K562 (cell line): ENCODE measurements around the gene ANK3. TPM values are rescaled to one million over a fixed set of nuclear protein-coding genes. Genes with fewer than 3 reads are reported as not detected.

Source experiments
- ATAC-seq: fragments of 200-7000 bp; cut with Tn5 transposase; 3 replicates; pipeline ENCODE4 v1.9.1; 2020; ENCODE audit warnings: moderate library complexity
- BruUV-seq: library from RNA; stranded (reverse); fragments of 400-500 nt; replicated peaks from 2 replicates; lab custom pipeline; 2021; lab: Mats Ljungman, UMichigan
- CTCF ChIA-PET: fragments of 300-600 bp; formaldehyde crosslinking; extraction: SDS; loops from one replicate; lab custom pipeline; 2021; ENCODE audit warnings: low intra/inter-chr PET ratio; lab: Yijun Ruan, JAX
- POLR2A ChIA-PET: fragments of 300-600, 350-650 bp; sonication (Branson Sonifier 250); formaldehyde crosslinking; extraction: SDS; loops from one replicate; lab custom pipeline; 2021; ENCODE audit warnings: antibody characterized with exemption, inconsistent platforms; lab: Yijun Ruan, JAX
- DNase-seq, 4 experiments: peaks; one replicate each; pipeline versions ENCODE4 v3.0.0 to v3.0.0-alpha.2; 2011 to 2018; ENCODE audit warnings: low spot score in 3 of 4, mixed read lengths in 3 of 4; ENCODE audit errors: extremely low read depth in 1 of 4
- FAIRE-seq: peaks from 2 replicates; lab custom pipeline; 2011; peaks lifted over from hg19 to GRCh38; lab: Jason Lieb, UNC
- H2AFZ ChIP-seq: 2 replicates; pipeline ENCODE4 v1.6.0; 2011; ENCODE audit warnings: low read depth, low read length, control low read depth, inconsistent platforms
- H3K27ac ChIP-seq: fragments of 200-600 bp; 3 replicates; pipeline ENCODE4 v1.8.0; 2011; ENCODE audit warnings: low read depth, mild to moderate bottlenecking, control low read depth, inconsistent platforms, low read length, moderate library complexity, mixed read lengths; ENCODE audit errors: extremely low read depth
- H3K27me3 ChIP-seq, 2 experiments: fragments of 300-600 bp in 1 of 2; 2 replicates in 1 of 2; 3 replicates in 1 of 2; pipeline versions ENCODE4 v1.6.0 to v1.8.0; 2011; ENCODE audit warnings: inconsistent platforms in 2 of 2, low read length in 2 of 2, mild to moderate bottlenecking in 1 of 2, mixed read lengths in 1 of 2, moderate library complexity in 1 of 2; ENCODE audit not compliant: control insufficient read depth in 2 of 2, insufficient read depth in 2 of 2
- H3K36me3 ChIP-seq: fragments of 300-600 bp; 3 replicates; pipeline ENCODE4 v1.8.0; 2011; ENCODE audit warnings: mild to moderate bottlenecking, low read length, inconsistent platforms; ENCODE audit not compliant: control insufficient read depth, insufficient read depth
- H3K4me1 ChIP-seq, 2 experiments: fragments of 200-600 bp in 1 of 2; replicated peaks in 1 of 2; 2 replicates in 1 of 2; 3 replicates in 1 of 2; pipeline versions ENCODE4 v1.5.1 to v1.8.0; 2011; ENCODE audit warnings: inconsistent platforms in 2 of 2, low read length in 2 of 2, mild to moderate bottlenecking in 1 of 2, mixed read lengths in 1 of 2, moderate library complexity in 1 of 2; ENCODE audit not compliant: control insufficient read depth in 2 of 2, insufficient read depth in 2 of 2
- H3K4me2 ChIP-seq: 2 replicates; pipeline ENCODE4 v1.6.1; 2011; ENCODE audit warnings: low read length, control low read depth, inconsistent platforms, mixed read lengths; ENCODE audit not compliant: insufficient read depth
- H3K4me3 ChIP-seq: fragments of 200-600 bp; sonication (generic), shearing (Covaris generic); 2 replicates; pipeline ENCODE4 v1.5.1; 2016; ENCODE audit warnings: control low read depth, inconsistent platforms
- H3K79me2 ChIP-seq: fragments of 200-600 bp; 3 replicates; pipeline ENCODE4 v1.8.0; 2011; ENCODE audit warnings: low read length, inconsistent platforms; ENCODE audit not compliant: control insufficient read depth, insufficient read depth
- H3K9ac ChIP-seq, 2 experiments: 2 replicates each; pipeline versions ENCODE4 v1.6.0 to v1.6.1; 2011; ENCODE audit warnings: low read depth in 2 of 2, low read length in 2 of 2, control low read depth in 1 of 2, inconsistent platforms in 1 of 2, mild to moderate bottlenecking in 1 of 2, mixed read lengths in 1 of 2; ENCODE audit not compliant: insufficient read depth in 1 of 2
- H3K9me1 ChIP-seq: one replicate; pipeline ENCODE4 v1.6.0; 2011; ENCODE audit warnings: inconsistent platforms, mild to moderate bottlenecking, low read length, moderate library complexity; ENCODE audit not compliant: control insufficient read depth, insufficient read depth
- H3K9me3 ChIP-seq: replicated peaks from 2 replicates; pipeline ENCODE4 v1.5.1; 2011; ENCODE audit warnings: low read depth, low read length, inconsistent platforms; ENCODE audit not compliant: control insufficient read depth, insufficient read depth
- H4K20me1 ChIP-seq: replicated peaks from 2 replicates; pipeline ENCODE4 v1.6.1; 2011; ENCODE audit warnings: low read length, inconsistent platforms, mixed read lengths; ENCODE audit not compliant: control insufficient read depth, insufficient read depth
- CBFA2T3 ChIP-seq: fragments of 450-650 bp; IDR thresholded peaks from 2 replicates; pipeline ENCODE4 v1.6.1; 2017
- ELK1 ChIP-seq: sonication (generic); formaldehyde crosslinking; IDR thresholded peaks from 2 replicates; pipeline ENCODE4 v1.8.1; 2022; ENCODE audit warnings: missing genetic modification reagents
- HOXB6 ChIP-seq: fragments of 250-450 bp; sonication (Bioruptor Pico); IDR thresholded peaks from 2 replicates; pipeline ENCODE4 v1.5.1; 2022; ENCODE audit warnings: mild to moderate bottlenecking, borderline replicate concordance
- IFI16 ChIP-seq: fragments of 250-450 bp; sonication (Bioruptor Pico); IDR thresholded peaks from 2 replicates; pipeline ENCODE4 v2.1.2; 2022; ENCODE audit warnings: mild to moderate bottlenecking, inconsistent platforms
- RHOXF2B ChIP-seq: fragments of 250-450 bp; sonication (Bioruptor Pico); conservative IDR thresholded peaks from 2 replicates; pipeline ENCODE4 v1.5.1; 2021
- ZNF79 ChIP-seq: fragments of 250-450 bp; sonication (Bioruptor Pico); IDR thresholded peaks from 2 replicates; pipeline ENCODE4 v1.4.0; 2020; ENCODE audit warnings: low read depth, mild to moderate bottlenecking, moderate library complexity
- WGBS: fragments of 100-300 bp; shearing (Covaris generic); methylation state at CpG from one replicate; pipeline ENCODE4 v1.1.6; 2016; ENCODE audit warnings: low coverage, mixed read lengths; ENCODE audit not compliant: insufficient coverage; ENCODE audit errors: missing lambda C conversion rate; 5-methylcytosine and 5-hydroxymethylcytosine counted together
- in situ Hi-C: fragments of 300-500 bp; cut with MboI; formaldehyde crosslinking; loops from 4 replicates; pipeline ENCODE4 v1.15.0; 2018; ENCODE audit warnings: inconsistent platforms, mixed read lengths
- intact Hi-C: fragments of 100-400 bp; cut with micrococcal nuclease; formaldehyde crosslinking; loops from 2 replicates; pipeline ENCODE4 v1.14.2; 2022
- polyA plus RNA-seq, 8 experiments: library from polyadenylated mRNA; depleted of rRNA in 4 of 8; stranded (reverse) in 5 of 8; unstranded in 3 of 8; fragments of >200 nt; fragmentation: Nextera tagmentation in 2 of 8; fragmentation: Illumina TruSeq in 1 of 8; extraction: Ambion mirVana in 2 of 8; extraction: Trizol in 1 of 8; gene quantifications; 2 replicates each; pipeline versions ENCODE4 v1.2.1 to v1.2.3, GENCODE V29; 2011 to 2014; ENCODE audit warnings: inconsistent platforms in 1 of 8, missing spikeins in 1 of 8
- total RNA-seq, 7 experiments: library from RNA; depleted of rRNA in 6 of 7; stranded (reverse); fragments of >200 nt in 6 of 7; fragmentation: Illumina TruSeq in 2 of 7; extraction: Trizol in 2 of 7; gene quantifications; 2 replicates each; pipeline versions ENCODE4 v1.2.1 to v1.2.3, GENCODE V29; 2011 to 2021; ENCODE audit warnings: low replicate concordance in 1 of 7

Gene ANK3
- total and polyA plus RNA-seq, 9 of the 15 experiments (the other 6 are each of a cell fraction or from before 2014, with no cell fraction given), result 10.0 to 32.3 (median 17.9) TPM

- no peak overlapping the region for H3K9ac ChIP-seq
- H3K79me2 ChIP-seq, result no peaks in the 10 kb centered on the region
- no peaks in the 10 kb centered on the region for H4K20me1 ChIP-seq
- FAIRE-seq (no peak), DNase-seq (no peak), ATAC-seq (no peak)
- WGBS, result 2% methylated on average over 5 of the region's 5 CpGs
- no peak overlapping the region for H3K27ac ChIP-seq
- ChIA-PET CTCF (no interaction called here), POLR2A (interaction anchor here (0.9 kb wide), 1 partner anchor 27 kb away, joined by 4 read pairs; no protein-coding TSS in a partner anchor)
- BruUV-seq, result no TSS peak
- no peak overlapping the region for H2AFZ ChIP-seq
- intact Hi-C loops, result no loop called here
- H3K36me3 ChIP-seq, result no peaks in the 10 kb centered on the region
- H3K9me1 ChIP-seq, result no peaks in the 10 kb centered on the region
- peaks cover 0 to 5% of the 10 kb centered on the region in 2 experiments; a peak in 3 of 5 replicates for H3K27me3 ChIP-seq
- in situ Hi-C loops, result no loop called here
- H3K4me1 ChIP-seq, result no peaks in the 10 kb centered on the region
- no peak overlapping the region for H3K4me2 ChIP-seq
- H3K9me3 ChIP-seq, result no peaks in the 10 kb centered on the region
- TF ChIP-seq HOXB6 (CRISPR knock-in tag) (no peak), RHOXF2B (CRISPR knock-in tag) (no peak)
- no peak overlapping the region for H3K4me3 ChIP-seq
Observed at GRCh38 chr10:60384708-60385398, 4.8 kb downstream of the ANK3 start.

GRCh38 chr10:60384011-60384410 is 5.7 kb downstream of the ANK3 start:
- FAIRE-seq (no peak), DNase-seq (no peak), ATAC-seq (no peak)
- no peak overlapping the region for H3K9ac ChIP-seq
- H4K20me1 ChIP-seq, result no peaks in the 10 kb centered on the region
- BruUV-seq, result no TSS peak
- no peak overlapping the region for H3K4me3 ChIP-seq
- H3K27me3 ChIP-seq, result peaks cover 0 to 3% of the 10 kb centered on the region in 2 experiments; a peak in 2 of 5 replicates
- in situ Hi-C loops (no loop called here), intact Hi-C loops (no loop called here)
- ChIA-PET POLR2A (interaction anchor here (0.9 kb wide), 1 partner anchor 26 kb away, joined by 4 read pairs; no protein-coding TSS in a partner anchor), CTCF (no interaction called here)
- H3K9me3 ChIP-seq, result no peaks in the 10 kb centered on the region
- no peaks in the 10 kb centered on the region for H3K79me2 ChIP-seq
- no peaks in the 10 kb centered on the region for H3K9me1 ChIP-seq
- no peak overlapping the region for H3K4me2 ChIP-seq
- H3K4me1 ChIP-seq, result no peaks in the 10 kb centered on the region
- H3K27ac ChIP-seq, result no peak overlapping the region
- H2AFZ ChIP-seq, result no peak overlapping the region
- no peaks in the 10 kb centered on the region for H3K36me3 ChIP-seq
- WGBS, result 5% methylated on average over 1 of the region's 1 CpG
- TF ChIP-seq ZNF79 (CRISPR knock-in tag) (no peak), ELK1 (CRISPR knock-in tag) (no peak), IFI16 (CRISPR knock-in tag) (no peak), CBFA2T3 (no peak)
